GM23248 (cell line): ENCODE measurements around the gene GFM1.

Experiments
- EZH2 ChIP-seq: fragments of 200-600 bp; sonication (generic); IDR thresholded peaks from 2 replicates; pipeline ENCODE4 v1.6.1; 2018; ENCODE audit warnings: antibody characterized with exemption, mild to moderate bottlenecking; ENCODE audit not compliant: insufficient read depth, poor library complexity, severe bottlenecking
- EZH2phosphoT487 ChIP-seq: fragments of 200-600 bp; sonication (generic); IDR thresholded peaks from 2 replicates; pipeline ENCODE4 v1.6.1; 2018; ENCODE audit warnings: antibody characterized with exemption, moderate library complexity, mild to moderate bottlenecking, low read depth; ENCODE audit not compliant: insufficient read depth

DNA sequence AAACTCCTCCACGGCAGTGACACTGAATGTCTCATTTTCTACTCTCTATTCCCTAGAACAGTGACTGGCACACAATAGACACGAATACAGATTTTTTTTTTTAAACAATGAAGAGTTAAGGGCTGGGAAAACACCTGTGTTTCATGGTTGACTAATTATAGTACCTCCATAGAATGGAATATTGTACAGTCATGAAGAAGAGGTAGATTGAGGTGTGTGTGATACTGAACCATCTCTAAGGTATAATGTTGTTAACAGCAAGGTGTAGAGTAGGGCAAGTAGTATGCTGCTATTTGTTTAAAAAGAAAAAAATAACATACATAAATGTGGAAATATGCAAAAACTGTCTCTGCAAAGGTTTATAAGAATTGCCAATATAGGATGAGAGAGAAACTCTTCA, 93.1 kb downstream of the GFM1 start:
- TF ChIP-seq EZH2phosphoT487 = no peak
- TF ChIP-seq EZH2 = no peak
